Dermis blood vessel endothelial cell (primary cell): ENCODE results near the gene LARGE1. TPM values are rescaled to one million over a fixed set of nuclear protein-coding genes. Genes with fewer than 3 reads are reported as not detected.

Source experiments
- DNase-seq: peaks from one replicate; pipeline ENCODE4 v3.0.0; 2010
- total RNA-seq: library from RNA; depleted of rRNA; stranded (reverse); fragments of >200 nt; gene quantifications from 2 replicates; pipeline ENCODE4 v1.2.3, GENCODE V29; 2014

LARGE1 gene
- total RNA-seq, 1 donor from 2014 or later = 14.0 TPM

- no peak for DNase-seq
Observed at GRCh38 chr22:33817512-33818127, 102.7 kb downstream of the LARGE1 start.

GRCh38 chr22:33812360-33812977, 107.8 kb downstream of the LARGE1 start:
- DNase-seq = no peak

GRCh38 chr22:33811686-33812085, 108.6 kb downstream of the LARGE1 start:
- DNase-seq = no peak

- no peak for DNase-seq
Observed at GRCh38 chr22:33811208-33811607, 109.1 kb downstream of the LARGE1 start.

- DNase-seq = no peak
Observed at GRCh38 chr22:33807470-33807869, 112.8 kb downstream of the LARGE1 start.

- DNase-seq = no peak
Observed at GRCh38 chr22:33806191-33806590, 114.1 kb downstream of the LARGE1 start.

GRCh38 chr22:33803371-33804282, 116.6 kb downstream of the LARGE1 start:
- no peak for DNase-seq

- no peak for DNase-seq
Observed at GRCh38 chr22:33798401-33798800, 121.9 kb downstream of the LARGE1 start.

- DNase-seq = no peak
Observed at GRCh38 chr22:33796494-33796893, 123.8 kb downstream of the LARGE1 start.

GRCh38 chr22:33793475-33793874, 126.8 kb downstream of the LARGE1 start:
- DNase-seq = no peak

- no peak for DNase-seq
Observed at GRCh38 chr22:33792832-33793231, 127.4 kb downstream of the LARGE1 start.

GRCh38 chr22:33789690-33790253, 130.5 kb downstream of the LARGE1 start:
- no peak for DNase-seq

- DNase-seq = no peak
Observed at GRCh38 chr22:33788927-33789326, 131.3 kb downstream of the LARGE1 start.

GRCh38 chr22:33787645-33788456, 132.4 kb downstream of the LARGE1 start:
- DNase-seq = no peak

- no peak for DNase-seq
Observed at GRCh38 chr22:33786149-33786548, 134.1 kb downstream of the LARGE1 start.

- DNase-seq = no peak
Observed at GRCh38 chr22:33785283-33785968, 134.8 kb downstream of the LARGE1 start.

GRCh38 chr22:33781411-33781810, 138.9 kb downstream of the LARGE1 start:
- no peak for DNase-seq

- no peak for DNase-seq
Observed at GRCh38 chr22:33780531-33781136, 139.6 kb downstream of the LARGE1 start.

GRCh38 chr22:33779243-33779642, 141.0 kb downstream of the LARGE1 start:
- DNase-seq = no peak

- DNase-seq = no peak
Observed at GRCh38 chr22:33776491-33776890, 143.8 kb downstream of the LARGE1 start.

GRCh38 chr22:33774781-33775180, 145.5 kb downstream of the LARGE1 start:
- no peak for DNase-seq
